Skeletal muscle tissue (tissue), 4 donors: ENCODE measurements around the gene CXCR6. TPM values are rescaled to one million over a fixed set of nuclear protein-coding genes. Genes with fewer than 3 reads are reported as not detected.

Experiments
- H3K27ac ChIP-seq: one replicate; pipeline ENCODE4 v1.7.0; 2013; ENCODE audit warnings: mild to moderate bottlenecking, low read depth, low read length, inconsistent platforms
- H3K27me3 ChIP-seq, 3 donors: one replicate each; pipeline ENCODE4 v1.7.0; 2013; ENCODE audit warnings: low read length in 3 of 3; ENCODE audit not compliant: control insufficient read depth in 3 of 3, insufficient read depth in 3 of 3
- H3K36me3 ChIP-seq, 3 donors: one replicate each; pipeline ENCODE4 v1.7.0; 2013; ENCODE audit warnings: low read length in 3 of 3; ENCODE audit not compliant: control insufficient read depth in 3 of 3, insufficient read depth in 3 of 3
- H3K4me1 ChIP-seq, 3 donors: one replicate each; pipeline ENCODE4 v1.7.0; 2013; ENCODE audit warnings: low read length in 3 of 3, mild to moderate bottlenecking in 3 of 3; ENCODE audit not compliant: control insufficient read depth in 3 of 3, insufficient read depth in 3 of 3
- H3K4me3 ChIP-seq, 3 donors: one replicate each; pipeline ENCODE4 v1.7.0; 2013; ENCODE audit warnings: low read length in 3 of 3
- H3K9ac ChIP-seq, 3 donors: one replicate each; pipeline ENCODE4 v1.7.0; 2013; ENCODE audit warnings: low read length in 3 of 3, mild to moderate bottlenecking in 3 of 3, moderate library complexity in 2 of 3, low read depth in 1 of 3
- H3K9me3 ChIP-seq, 3 donors: one replicate each; pipeline ENCODE4 v1.7.0; 2013; ENCODE audit warnings: low read length in 3 of 3; ENCODE audit not compliant: control insufficient read depth in 3 of 3
- total RNA-seq: library from RNA; depleted of rRNA; stranded (reverse); fragments of >200 nt; gene quantifications from one replicate; pipeline ENCODE4 v1.2.3, GENCODE V29; 2014
- donor health status: Osteomylitis.

The CXCR6 gene
- total RNA-seq, 1 donor from 2014 or later: not detected

DNA sequence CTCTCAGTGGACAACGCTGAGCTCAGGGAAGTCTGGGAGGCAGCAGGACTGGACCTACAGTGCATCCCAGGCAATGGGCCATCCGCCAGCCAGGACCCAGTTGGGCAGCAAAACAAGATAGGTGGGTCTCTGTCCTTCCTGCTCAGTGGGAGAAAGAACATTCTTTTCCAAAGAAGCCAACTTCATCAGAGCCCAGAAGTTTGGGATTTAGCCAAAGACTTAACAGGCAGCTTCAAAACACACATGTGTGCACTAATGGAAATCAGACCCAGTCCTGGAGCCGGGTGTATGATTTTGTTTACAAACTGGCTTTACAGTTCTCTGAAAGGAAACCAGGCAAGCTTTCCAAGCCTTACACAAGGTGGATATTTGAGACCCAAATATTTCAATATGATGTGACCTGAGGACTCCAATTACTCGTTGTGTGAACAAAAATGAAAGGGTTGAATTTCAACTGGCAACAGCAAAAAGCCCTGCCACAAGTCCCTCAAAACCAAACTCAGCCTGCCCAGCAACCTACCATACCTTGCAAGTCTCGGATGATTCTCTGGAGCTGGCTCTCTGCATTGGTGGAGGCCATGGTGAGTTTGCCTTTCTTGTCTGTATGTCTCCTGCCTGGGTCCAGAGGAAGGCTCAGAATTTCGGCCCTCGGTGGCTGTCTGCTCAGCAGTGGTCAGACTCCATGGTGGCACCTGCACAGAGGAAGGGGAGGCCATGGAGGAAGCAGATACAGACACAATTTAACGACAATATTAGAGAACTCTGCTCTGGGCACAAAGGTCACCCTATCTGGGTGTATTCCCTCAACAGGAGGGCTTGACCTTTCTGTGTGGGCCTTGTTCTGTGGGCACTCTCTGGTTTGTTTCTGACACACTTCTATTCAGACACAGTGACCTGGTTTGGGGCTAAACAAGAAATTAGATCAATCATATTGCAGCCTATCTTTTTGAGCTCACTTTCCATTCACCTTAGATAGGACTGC is 41.4 kb downstream of the CXCR6 start:
- Histone ChIP-seq H3K27ac (peak overlapping the region; percentile 99), H3K9me3 (no peaks in the 10 kb centered on the region), H3K27me3 (no peaks in the 10 kb centered on the region), H3K4me1 (peaks cover 80 to 96% (median 90%) of the 10 kb centered on the region in 3 donors), H3K4me3 (peak overlapping the region; percentile 72 to 73 (median 72)), H3K9ac (peak overlapping the region; percentile 86 to 93 (median 92)), H3K36me3 (peaks cover 14 to 37% (median 34%) of the 10 kb centered on the region in 3 donors)

DNA sequence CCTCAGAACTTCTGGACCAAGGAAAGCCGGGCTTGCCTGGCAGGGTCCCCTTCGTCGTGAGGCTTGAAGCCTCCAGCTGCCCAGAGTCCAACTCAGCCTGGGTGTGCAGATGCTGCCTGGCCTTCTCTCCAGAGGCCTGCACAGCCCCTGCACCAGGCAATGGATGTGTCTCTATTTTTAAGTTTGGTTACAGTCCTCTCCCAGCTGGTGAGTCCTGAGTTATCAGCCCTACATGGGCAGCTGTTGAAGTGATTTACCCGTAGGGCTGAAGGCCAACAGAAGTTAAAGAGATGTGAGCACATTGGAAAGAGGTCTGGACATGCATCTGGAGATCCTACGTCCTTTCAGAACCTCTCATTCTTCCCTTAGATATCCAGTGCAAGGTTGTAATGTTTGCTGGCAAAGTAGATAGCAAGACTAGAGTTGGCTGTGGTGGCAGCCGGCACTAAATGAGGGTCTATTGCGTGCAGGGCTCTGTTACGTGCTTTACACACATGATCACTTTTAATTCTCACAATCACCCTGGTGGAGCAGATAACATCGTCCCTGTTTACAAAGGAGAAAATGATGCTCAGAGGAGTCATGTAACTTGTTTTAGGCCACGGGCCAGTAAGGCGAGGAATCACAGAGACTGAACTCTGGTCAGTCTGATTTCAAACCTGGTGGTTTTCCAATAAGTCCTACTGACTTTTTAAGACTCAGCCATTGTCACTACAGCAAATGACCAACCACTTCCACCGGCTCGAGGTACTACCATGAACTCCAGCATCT is 42.5 kb downstream of the CXCR6 start:
- Histone ChIP-seq H3K4me1 (peaks cover 91 to 98% (median 98%) of the 10 kb centered on the region in 3 donors), H3K9me3 (no peaks in the 10 kb centered on the region), H3K4me3 (peak overlapping the region; percentile 72 to 73 (median 72)), H3K36me3 (peaks cover 12 to 30% (median 27%) of the 10 kb centered on the region in 3 donors), H3K9ac (peak overlapping the region; percentile 86 to 93 (median 92)), H3K27ac (peak overlapping the region; percentile 99), H3K27me3 (no peaks in the 10 kb centered on the region)

DNA sequence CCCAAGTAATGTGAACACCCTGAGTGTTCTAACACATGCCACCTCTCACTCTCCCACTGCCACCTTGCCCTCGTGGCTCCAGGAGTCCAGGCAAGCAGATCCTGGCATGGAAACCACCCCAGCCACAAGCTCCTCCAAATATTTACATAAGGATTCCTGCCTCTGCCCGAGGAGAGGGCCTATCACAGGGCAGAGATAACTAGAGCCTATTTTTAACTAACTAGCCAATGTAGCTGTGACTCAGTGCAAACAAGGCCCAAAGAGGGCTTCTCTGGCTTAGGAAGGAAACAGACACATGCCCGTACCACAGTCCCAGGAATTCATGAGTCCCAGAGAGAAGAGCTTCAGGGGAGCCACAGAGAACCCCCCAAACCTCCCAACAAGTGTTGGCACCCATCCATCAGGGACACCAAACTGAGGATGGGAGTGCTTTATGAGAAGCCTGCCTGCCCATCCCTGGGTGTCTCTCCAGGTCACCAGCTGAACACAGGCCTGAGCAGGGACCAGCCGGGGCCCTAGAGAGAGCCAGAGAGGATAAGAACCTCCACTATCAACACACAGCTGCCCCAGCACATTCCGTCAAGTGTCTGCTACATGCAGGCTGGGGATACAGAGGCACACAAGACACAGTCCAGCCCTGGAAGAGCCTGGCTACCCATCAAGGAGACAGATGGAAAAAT is 43.2 kb downstream of the CXCR6 start:
- peak overlapping the region; percentile 86 to 93 (median 92) for H3K9ac ChIP-seq
- H3K4me3 ChIP-seq: peak overlapping the region; percentile 72 to 73 (median 72)

DNA sequence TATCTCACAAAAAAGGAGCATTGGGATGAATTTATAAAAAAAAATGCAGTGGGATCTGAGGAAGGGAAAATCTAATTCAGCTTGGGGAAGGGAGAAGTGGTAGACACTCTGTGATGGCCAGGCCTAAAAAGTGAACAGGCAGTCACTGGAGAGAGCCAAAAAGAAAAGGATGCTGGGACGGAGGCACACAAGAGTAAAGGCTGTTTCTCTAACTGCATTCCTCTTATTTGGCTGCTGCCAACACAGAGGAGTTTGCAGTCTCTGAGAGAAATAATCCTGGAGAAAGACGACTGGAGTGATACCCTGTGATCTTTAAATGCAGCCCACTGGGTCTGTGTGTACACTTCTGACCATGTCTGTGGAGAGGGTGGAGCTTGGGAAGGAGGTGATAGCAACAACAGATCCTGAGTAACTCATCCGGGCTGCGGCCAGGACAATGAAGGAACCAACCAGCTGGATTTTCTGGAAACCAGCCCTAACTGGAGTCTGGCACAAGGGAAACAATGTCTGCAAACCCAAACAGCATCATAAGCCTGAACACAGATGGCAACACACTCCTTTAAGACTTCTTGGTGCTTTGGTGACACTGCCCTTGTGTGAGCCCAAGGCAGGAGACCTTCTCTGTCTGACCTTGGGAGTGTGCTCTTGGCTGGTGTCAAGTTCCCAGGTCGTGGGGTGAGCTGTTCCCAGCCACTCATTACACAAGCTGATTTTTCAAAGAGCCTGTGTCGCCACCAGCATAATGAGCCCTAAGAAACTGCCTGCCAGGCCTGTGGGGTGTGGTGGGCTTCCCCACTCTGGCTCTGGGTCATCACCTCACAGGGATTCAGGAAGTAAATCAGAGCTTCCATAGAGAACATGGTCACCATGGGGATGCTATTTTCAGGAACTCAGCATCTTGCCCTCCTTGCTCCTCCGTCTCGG is 44.4 kb downstream of the CXCR6 start:
- Histone ChIP-seq H3K4me3 (peak overlapping the region; percentile 39 to 72 (median 71)), H3K4me1 (peaks cover 91 to 96% (median 95%) of the 10 kb centered on the region in 3 donors), H3K27me3 (no peaks in the 10 kb centered on the region), H3K27ac (peak overlapping the region; percentile 99), H3K9ac (peak overlapping the region; percentile 86 to 93 (median 92)), H3K9me3 (no peaks in the 10 kb centered on the region), H3K36me3 (peaks cover 7 to 11% (median 8%) of the 10 kb centered on the region in 3 donors)

More for the DNA sequence above, 43.2 kb downstream of the CXCR6 start:
- peaks cover 89 to 96% (median 95%) of the 10 kb centered on the region in 3 donors for H3K4me1 ChIP-seq
- H3K36me3 ChIP-seq: peaks cover 7 to 23% (median 20%) of the 10 kb centered on the region in 3 donors
- no peaks in the 10 kb centered on the region for H3K9me3 ChIP-seq
- H3K27me3 ChIP-seq: no peaks in the 10 kb centered on the region
- H3K27ac ChIP-seq: peak overlapping the region; percentile 99

DNA sequence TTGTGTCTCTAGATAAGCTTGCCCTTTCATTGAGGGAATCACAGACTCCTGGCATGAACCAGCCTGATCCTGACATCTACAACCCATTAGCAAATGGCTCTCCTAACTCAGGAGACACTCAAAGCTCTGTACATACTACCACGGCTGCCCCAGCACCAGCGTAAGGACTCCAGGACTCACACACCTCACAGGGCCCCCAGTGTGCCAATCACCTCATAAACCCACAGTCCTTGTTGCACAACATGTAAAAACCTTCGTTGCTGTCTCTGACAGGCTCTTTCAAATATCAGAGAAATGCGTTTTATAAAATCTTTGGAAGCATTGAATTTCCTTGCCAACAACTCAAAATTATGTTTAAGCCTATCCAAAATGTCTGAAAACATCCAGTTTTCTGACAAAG is 45.1 kb downstream of the CXCR6 start:
- H3K36me3 ChIP-seq: peaks cover under 1 to 4% (median 2%) of the 10 kb centered on the region in 3 donors
- peak overlapping the region; percentile 86 to 93 (median 92) for H3K9ac ChIP-seq
- H3K9me3 ChIP-seq: no peaks in the 10 kb centered on the region
- no peaks in the 10 kb centered on the region for H3K27me3 ChIP-seq
- peaks cover 91 to 96% (median 96%) of the 10 kb centered on the region in 3 donors for H3K4me1 ChIP-seq
- peak overlapping the region; percentile 99 for H3K27ac ChIP-seq
- peak overlapping the region; percentile 42 to 71 (median 61) for H3K4me3 ChIP-seq

DNA sequence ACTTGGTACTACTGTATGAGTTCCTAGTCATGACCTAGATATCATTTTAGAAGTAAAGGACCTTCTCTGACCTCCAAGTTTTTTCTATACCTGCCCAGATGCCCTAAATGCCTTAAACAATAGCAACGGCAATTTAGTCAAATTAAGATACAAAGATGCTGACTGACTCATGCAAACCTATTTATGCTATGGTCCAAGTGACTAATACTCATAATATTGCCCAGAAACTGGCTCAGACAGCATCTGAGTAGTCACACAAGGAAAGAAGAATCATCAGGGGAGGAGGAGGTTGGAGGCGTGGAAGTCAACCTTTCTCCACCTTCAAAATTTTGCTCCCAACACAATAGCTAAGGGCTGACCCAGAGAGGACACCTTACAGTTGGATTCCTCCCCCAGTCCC is 45.5 kb downstream of the CXCR6 start:
- peak overlapping the region; percentile 5 to 92 (median 86) for H3K9ac ChIP-seq

DNA sequence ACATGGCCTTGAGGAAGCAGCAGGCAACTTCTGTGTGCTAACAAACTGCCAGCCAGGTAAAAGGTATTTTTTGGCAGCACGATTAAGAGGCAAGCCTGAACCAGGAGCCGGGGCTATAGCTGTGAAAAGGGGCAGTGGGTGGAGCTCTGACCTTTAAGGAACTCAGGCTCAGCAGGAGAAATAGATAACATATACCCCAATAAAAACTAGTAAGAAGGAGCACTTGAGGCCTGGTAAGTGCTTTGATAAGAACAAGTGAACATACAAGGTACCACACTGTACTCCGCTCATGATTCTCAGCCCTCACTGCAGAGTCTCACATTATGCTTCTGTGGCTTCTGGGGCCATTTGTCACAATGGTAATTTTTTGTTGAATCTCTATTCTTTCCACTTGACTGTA is 46.9 kb downstream of the CXCR6 start:
- Histone ChIP-seq H3K9me3 (no peaks in the 10 kb centered on the region), H3K9ac (peak overlapping the region; percentile 45 to 92 (median 86)), H3K36me3 (peaks cover 0 to 2% (median 0%) of the 10 kb centered on the region in 3 donors), H3K27me3 (no peaks in the 10 kb centered on the region), H3K4me3 (peak overlapping the region in 1 of 3 donors; percentile 10), H3K4me1 (peaks cover 83 to 89% (median 88%) of the 10 kb centered on the region in 3 donors), H3K27ac (peak overlapping the region; percentile 99)

More for the DNA sequence above, 45.5 kb downstream of the CXCR6 start:
- Histone ChIP-seq H3K4me1 (peaks cover 91 to 95% (median 95%) of the 10 kb centered on the region in 3 donors), H3K27me3 (no peaks in the 10 kb centered on the region), H3K9me3 (no peaks in the 10 kb centered on the region), H3K36me3 (peaks cover 0 to 2% (median under 1%) of the 10 kb centered on the region in 3 donors), H3K4me3 (peak overlapping the region; percentile 42 to 71 (median 61)), H3K27ac (peak overlapping the region; percentile 99)

DNA sequence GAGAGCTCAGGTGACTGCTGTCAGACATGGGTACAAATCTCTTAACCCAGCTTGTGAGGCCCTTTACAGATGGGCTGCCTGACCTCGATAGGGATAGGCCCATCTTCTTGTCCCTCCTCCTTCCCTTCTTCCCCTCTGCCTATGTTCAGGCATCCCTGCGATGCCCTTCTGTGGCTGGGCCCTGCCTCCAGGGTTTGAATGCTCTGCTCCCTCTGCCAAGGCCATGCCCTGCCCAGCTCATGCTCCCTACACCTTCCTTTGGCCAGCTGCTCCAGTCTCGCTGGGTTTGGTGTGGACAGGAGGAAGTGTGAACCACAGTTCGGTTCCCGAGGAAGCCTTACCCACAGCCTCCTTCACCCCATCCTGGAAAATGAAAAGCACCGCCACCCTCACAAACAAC is 48.1 kb downstream of the CXCR6 start:
- H3K9me3 ChIP-seq: no peaks in the 10 kb centered on the region
- no peaks in the 10 kb centered on the region for H3K27me3 ChIP-seq
- H3K36me3 ChIP-seq: peaks cover 0 to 2% (median 0%) of the 10 kb centered on the region in 3 donors
- H3K9ac ChIP-seq: peak overlapping the region; percentile 46 to 84 (median 72)
- H3K4me1 ChIP-seq: peaks cover 79 to 89% (median 83%) of the 10 kb centered on the region in 3 donors
- H3K4me3 ChIP-seq: peak overlapping the region in 2 of 3 donors; percentile 41 to 52
- peak overlapping the region; percentile 99 for H3K27ac ChIP-seq
